GM23338 (cell line): ENCODE measurements around the gene KCNMA1. TPM values are rescaled to one million over a fixed set of nuclear protein-coding genes. Genes with fewer than 3 reads are reported as not detected.

Experiments
- ATAC-seq: fragments of 200-7000 bp; cut with Tn5 transposase; 3 replicates; pipeline ENCODE4 v1.9.1; 2020
- DNase-seq: peaks from one replicate; pipeline ENCODE4 v3.0.0-alpha.2; 2015; ENCODE audit warnings: low spot score
- H2AFZ ChIP-seq: fragments of 200-600 bp; sonication (generic); 2 replicates; pipeline ENCODE4 v1.8.0; 2016; ENCODE audit warnings: antibody characterized with exemption, mild to moderate bottlenecking, moderate library complexity
- H3F3A ChIP-seq: fragments of 200-600 bp; sonication (generic); replicated peaks from 2 replicates; pipeline ENCODE4 v1.8.0; 2017; ENCODE audit warnings: antibody characterized with exemption, mixed run types, low read depth
- H3K27ac ChIP-seq: fragments of 200-600 bp; sonication (generic); 2 replicates; pipeline ENCODE4 v1.6.1; 2016; ENCODE audit warnings: low read depth
- H3K27me3 ChIP-seq: fragments of 200-600 bp; sonication (generic); 2 replicates; pipeline ENCODE4 v1.8.0; 2016; ENCODE audit warnings: mild to moderate bottlenecking, mixed run types, moderate library complexity; ENCODE audit not compliant: insufficient read depth
- H3K36me3 ChIP-seq: fragments of 200-600 bp; sonication (generic); 2 replicates; pipeline ENCODE4 v1.8.0; 2016; ENCODE audit warnings: mild to moderate bottlenecking; ENCODE audit not compliant: insufficient read depth
- H3K4me1 ChIP-seq: fragments of 200-600 bp; sonication (generic); 2 replicates; pipeline ENCODE4 v1.8.0; 2016; ENCODE audit warnings: mild to moderate bottlenecking, moderate library complexity; ENCODE audit not compliant: insufficient read depth
- H3K4me2 ChIP-seq: fragments of 200-600 bp; sonication (generic); 2 replicates; pipeline ENCODE4 v1.7.1; 2017; ENCODE audit warnings: mixed run types
- H3K4me3 ChIP-seq: fragments of 200-600 bp; sonication (generic); 2 replicates; pipeline ENCODE4 v1.6.1; 2016; ENCODE audit warnings: mixed run types
- H3K79me2 ChIP-seq: fragments of 200-600 bp; sonication (generic); replicated peaks from 2 replicates; pipeline ENCODE4 v1.8.0; 2017; ENCODE audit warnings: mild to moderate bottlenecking; ENCODE audit not compliant: insufficient read depth
- H3K9me2 ChIP-seq: fragments of 200-600 bp; sonication (generic); 2 replicates; pipeline ENCODE4 v1.8.0; 2017; ENCODE audit not compliant: insufficient read depth
- H4K20me1 ChIP-seq: fragments of 200-600 bp; sonication (generic); replicated peaks from 2 replicates; pipeline ENCODE4 v1.8.0; 2017; ENCODE audit warnings: mild to moderate bottlenecking; ENCODE audit not compliant: insufficient read depth
- H3K27ac Mint-ChIP-seq: 2 replicates; pipeline ENCODE4 v1.8.0; 2020; ENCODE audit warnings: inconsistent platforms, mild to moderate bottlenecking, moderate library complexity, mixed read lengths
- H3K27me3 Mint-ChIP-seq: 3 replicates; pipeline ENCODE4 v1.8.0; 2022; ENCODE audit warnings: low read depth, mild to moderate bottlenecking, moderate library complexity, mixed read lengths, inconsistent platforms; ENCODE audit not compliant: insufficient read depth, poor library complexity
- H3K36me3 Mint-ChIP-seq: 3 replicates; pipeline ENCODE4 v1.8.0; 2021; ENCODE audit warnings: low read depth, mild to moderate bottlenecking, inconsistent platforms, moderate library complexity, mixed read lengths
- H3K4me1 Mint-ChIP-seq: 3 replicates; pipeline ENCODE4 v1.8.0; 2020; ENCODE audit warnings: mild to moderate bottlenecking, inconsistent platforms, mixed read lengths
- H3K4me3 Mint-ChIP-seq: 3 replicates; pipeline ENCODE4 v1.8.0; 2021; ENCODE audit warnings: moderate library complexity, mild to moderate bottlenecking, inconsistent platforms, mixed read lengths
- H3K9me3 Mint-ChIP-seq: 3 replicates; pipeline ENCODE4 v1.8.0; 2020; ENCODE audit warnings: moderate library complexity, mild to moderate bottlenecking, inconsistent platforms, mixed read lengths
- EZH2 ChIP-seq: fragments of 200-600 bp; sonication (generic); IDR thresholded peaks from one replicate; pipeline ENCODE4 v1.8.0; 2017; ENCODE audit warnings: antibody characterized with exemption, mild to moderate bottlenecking, low read depth; ENCODE audit not compliant: unreplicated experiment
- JUNB ChIP-seq: IDR thresholded peaks from one replicate; pipeline ENCODE4 v1.6.1; 2016; ENCODE audit warnings: antibody characterized with exemption; ENCODE audit not compliant: unreplicated experiment
- NANOG ChIP-seq: IDR thresholded peaks from 2 replicates; pipeline ENCODE4 v1.6.1; 2016; ENCODE audit warnings: antibody characterized with exemption, borderline replicate concordance
- STAT1 ChIP-seq: IDR thresholded peaks from one replicate; pipeline ENCODE4 v1.6.1; 2016; ENCODE audit warnings: antibody characterized with exemption; ENCODE audit not compliant: unreplicated experiment
- ZNF331 ChIP-seq: fragments of 250-450 bp; sonication (Bioruptor Pico); IDR thresholded peaks from 2 replicates; pipeline ENCODE4 v1.5.0; 2020; ENCODE audit warnings: low read depth, mild to moderate bottlenecking, moderate library complexity
- polyA plus RNA-seq: library from polyadenylated mRNA; unstranded; fragments of >200 nt; fragmentation: Nextera tagmentation; extraction: Ambion mirVana; gene quantifications from 2 replicates; pipeline ENCODE4 v1.2.1, GENCODE V29; 2016
- total RNA-seq: library from RNA; depleted of rRNA; stranded (reverse); fragments of >200 nt; shearing (Covaris generic); gene quantifications from 2 replicates; pipeline ENCODE4 v1.2.3, GENCODE V29; 2014
- TF ChIP-seq, protein P1 (sequence below): fragments of 250-450 bp; sonication (Bioruptor Pico); IDR thresholded peaks from 2 replicates; pipeline ENCODE4 v1.5.0; 2020; ENCODE audit warnings: mild to moderate bottlenecking, moderate library complexity
- TF ChIP-seq, protein P2 (sequence below): IDR thresholded peaks from 2 replicates; pipeline ENCODE4 v1.6.1; 2016; ENCODE audit warnings: antibody characterized with exemption
- TF ChIP-seq, protein P3 (sequence below): IDR thresholded peaks from one replicate; pipeline ENCODE4 v1.6.1; 2018; ENCODE audit warnings: antibody characterized with exemption; ENCODE audit not compliant: unreplicated experiment

KCNMA1 gene
- total and polyA plus RNA-seq, 2 experiments from 2014 or later: 8.2 to 9.0 TPM

DNA sequence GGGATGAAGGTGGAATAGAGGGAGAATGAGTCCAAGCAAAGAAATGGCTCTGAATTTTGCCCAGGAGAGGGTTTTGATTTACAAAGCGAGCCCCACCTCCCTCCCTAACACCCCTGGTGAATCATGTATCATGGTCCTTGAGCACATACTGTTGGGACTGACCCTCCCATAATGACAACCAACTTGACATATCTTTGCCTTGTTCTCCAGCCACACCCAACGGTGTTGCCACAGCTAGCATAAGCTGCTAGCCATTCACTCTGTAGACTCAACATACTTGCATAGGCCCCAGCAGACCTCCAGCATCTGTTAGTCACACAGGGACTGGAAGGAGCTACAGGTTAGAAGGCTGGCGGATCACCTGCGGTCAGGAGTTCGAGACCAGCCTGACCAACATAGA lies 538.5 kb downstream of the KCNMA1 start (continued):
- TF ChIP-seq, protein P1, sequence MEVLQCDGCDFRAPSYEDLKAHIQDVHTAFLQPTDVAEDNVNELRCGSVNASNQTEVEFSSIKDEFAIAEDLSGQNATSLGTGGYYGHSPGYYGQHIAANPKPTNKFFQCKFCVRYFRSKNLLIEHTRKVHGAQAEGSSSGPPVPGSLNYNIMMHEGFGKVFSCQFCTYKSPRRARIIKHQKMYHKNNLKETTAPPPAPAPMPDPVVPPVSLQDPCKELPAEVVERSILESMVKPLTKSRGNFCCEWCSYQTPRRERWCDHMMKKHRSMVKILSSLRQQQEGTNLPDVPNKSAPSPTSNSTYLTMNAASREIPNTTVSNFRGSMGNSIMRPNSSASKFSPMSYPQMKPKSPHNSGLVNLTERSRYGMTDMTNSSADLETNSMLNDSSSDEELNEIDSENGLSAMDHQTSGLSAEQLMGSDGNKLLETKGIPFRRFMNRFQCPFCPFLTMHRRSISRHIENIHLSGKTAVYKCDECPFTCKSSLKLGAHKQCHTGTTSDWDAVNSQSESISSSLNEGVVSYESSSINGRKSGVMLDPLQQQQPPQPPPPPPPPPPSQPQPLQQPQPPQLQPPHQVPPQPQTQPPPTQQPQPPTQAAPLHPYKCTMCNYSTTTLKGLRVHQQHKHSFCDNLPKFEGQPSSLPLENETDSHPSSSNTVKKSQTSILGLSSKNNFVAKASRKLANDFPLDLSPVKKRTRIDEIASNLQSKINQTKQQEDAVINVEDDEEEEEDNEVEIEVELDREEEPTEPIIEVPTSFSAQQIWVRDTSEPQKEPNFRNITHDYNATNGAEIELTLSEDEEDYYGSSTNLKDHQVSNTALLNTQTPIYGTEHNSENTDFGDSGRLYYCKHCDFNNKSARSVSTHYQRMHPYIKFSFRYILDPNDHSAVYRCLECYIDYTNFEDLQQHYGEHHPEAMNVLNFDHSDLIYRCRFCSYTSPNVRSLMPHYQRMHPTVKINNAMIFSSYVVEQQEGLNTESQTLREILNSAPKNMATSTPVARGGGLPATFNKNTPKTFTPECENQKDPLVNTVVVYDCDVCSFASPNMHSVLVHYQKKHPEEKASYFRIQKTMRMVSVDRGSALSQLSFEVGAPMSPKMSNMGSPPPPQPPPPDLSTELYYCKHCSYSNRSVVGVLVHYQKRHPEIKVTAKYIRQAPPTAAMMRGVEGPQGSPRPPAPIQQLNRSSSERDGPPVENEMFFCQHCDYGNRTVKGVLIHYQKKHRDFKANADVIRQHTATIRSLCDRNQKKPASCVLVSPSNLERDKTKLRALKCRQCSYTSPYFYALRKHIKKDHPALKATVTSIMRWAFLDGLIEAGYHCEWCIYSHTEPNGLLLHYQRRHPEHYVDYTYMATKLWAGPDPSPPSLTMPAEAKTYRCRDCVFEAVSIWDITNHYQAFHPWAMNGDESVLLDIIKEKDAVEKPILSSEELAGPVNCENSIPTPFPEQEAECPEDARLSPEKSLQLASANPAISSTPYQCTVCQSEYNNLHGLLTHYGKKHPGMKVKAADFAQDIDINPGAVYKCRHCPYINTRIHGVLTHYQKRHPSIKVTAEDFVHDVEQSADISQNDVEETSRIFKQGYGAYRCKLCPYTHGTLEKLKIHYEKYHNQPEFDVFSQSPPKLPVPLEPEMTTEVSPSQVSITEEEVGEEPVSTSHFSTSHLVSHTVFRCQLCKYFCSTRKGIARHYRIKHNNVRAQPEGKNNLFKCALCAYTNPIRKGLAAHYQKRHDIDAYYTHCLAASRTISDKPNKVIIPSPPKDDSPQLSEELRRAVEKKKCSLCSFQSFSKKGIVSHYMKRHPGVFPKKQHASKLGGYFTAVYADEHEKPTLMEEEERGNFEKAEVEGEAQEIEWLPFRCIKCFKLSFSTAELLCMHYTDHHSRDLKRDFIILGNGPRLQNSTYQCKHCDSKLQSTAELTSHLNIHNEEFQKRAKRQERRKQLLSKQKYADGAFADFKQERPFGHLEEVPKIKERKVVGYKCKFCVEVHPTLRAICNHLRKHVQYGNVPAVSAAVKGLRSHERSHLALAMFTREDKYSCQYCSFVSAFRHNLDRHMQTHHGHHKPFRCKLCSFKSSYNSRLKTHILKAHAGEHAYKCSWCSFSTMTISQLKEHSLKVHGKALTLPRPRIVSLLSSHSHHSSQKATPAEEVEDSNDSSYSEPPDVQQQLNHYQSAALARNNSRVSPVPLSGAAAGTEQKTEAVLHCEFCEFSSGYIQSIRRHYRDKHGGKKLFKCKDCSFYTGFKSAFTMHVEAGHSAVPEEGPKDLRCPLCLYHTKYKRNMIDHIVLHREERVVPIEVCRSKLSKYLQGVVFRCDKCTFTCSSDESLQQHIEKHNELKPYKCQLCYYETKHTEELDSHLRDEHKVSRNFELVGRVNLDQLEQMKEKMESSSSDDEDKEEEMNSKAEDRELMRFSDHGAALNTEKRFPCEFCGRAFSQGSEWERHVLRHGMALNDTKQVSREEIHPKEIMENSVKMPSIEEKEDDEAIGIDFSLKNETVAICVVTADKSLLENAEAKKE (CRISPR knock-in tag): no peak
- TF ChIP-seq, protein P2, sequence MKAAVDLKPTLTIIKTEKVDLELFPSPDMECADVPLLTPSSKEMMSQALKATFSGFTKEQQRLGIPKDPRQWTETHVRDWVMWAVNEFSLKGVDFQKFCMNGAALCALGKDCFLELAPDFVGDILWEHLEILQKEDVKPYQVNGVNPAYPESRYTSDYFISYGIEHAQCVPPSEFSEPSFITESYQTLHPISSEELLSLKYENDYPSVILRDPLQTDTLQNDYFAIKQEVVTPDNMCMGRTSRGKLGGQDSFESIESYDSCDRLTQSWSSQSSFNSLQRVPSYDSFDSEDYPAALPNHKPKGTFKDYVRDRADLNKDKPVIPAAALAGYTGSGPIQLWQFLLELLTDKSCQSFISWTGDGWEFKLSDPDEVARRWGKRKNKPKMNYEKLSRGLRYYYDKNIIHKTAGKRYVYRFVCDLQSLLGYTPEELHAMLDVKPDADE: no peak
- TF ChIP-seq JUNB (no peak), STAT1 (no peak), NANOG (no peak), EZH2 (no peak)

DNA sequence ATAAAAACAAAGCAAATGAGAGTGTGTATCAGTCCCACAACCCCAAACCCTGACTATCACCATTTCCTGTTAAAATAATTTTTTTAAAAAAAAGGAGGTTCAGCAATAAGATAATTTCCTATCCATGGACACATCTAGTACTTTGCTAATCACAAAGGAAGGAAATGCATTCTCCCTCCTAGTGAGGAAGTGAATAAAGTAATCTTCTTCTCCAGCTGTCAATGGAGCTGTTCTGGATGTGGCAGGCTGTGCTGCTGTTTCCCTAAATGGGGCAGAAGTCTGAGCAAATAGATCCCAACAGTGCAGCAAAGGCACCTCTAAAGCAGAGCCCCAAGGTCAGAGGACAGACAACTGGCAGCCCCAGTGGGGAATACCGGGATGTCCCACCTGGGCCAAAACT lies 540.0 kb downstream of the KCNMA1 start:
- H3K4me1 ChIP-seq: no peaks in the 10 kb centered on the region
- no peak overlapping the region for H2AFZ ChIP-seq
- H3K4me2 ChIP-seq: no peak overlapping the region
- H3F3A ChIP-seq: no peaks in the 10 kb centered on the region
- no peaks in the 10 kb centered on the region for H3K36me3 ChIP-seq
- DNase-seq (no peak), ATAC-seq (no peak)
- H3K27me3 ChIP-seq: no peaks in the 10 kb centered on the region
- Mint-ChIP-seq H3K4me1 (no peaks in the 10 kb centered on the region; the same call in 2 of the 3 replicates), H3K36me3 (no peaks in the 10 kb centered on the region), H3K9me3 (no peaks in the 10 kb centered on the region; the same call in 2 of the 3 replicates), H3K27me3 (peaks cover 2% of the 10 kb centered on the region), H3K4me3 (no peak overlapping the region), H3K27ac (no peak overlapping the region)
- no peak overlapping the region for H3K27ac ChIP-seq
- H3K9me2 ChIP-seq: peaks cover 3% of the 10 kb centered on the region; the same call in 1 of the 2 replicates
- no peaks in the 10 kb centered on the region for H4K20me1 ChIP-seq
- H3K79me2 ChIP-seq: no peaks in the 10 kb centered on the region
- H3K4me3 ChIP-seq: no peak overlapping the region
- TF ChIP-seq, protein P2: no peak
- TF ChIP-seq ZNF331 (CRISPR knock-in tag): no peak
- TF ChIP-seq, protein P3, sequence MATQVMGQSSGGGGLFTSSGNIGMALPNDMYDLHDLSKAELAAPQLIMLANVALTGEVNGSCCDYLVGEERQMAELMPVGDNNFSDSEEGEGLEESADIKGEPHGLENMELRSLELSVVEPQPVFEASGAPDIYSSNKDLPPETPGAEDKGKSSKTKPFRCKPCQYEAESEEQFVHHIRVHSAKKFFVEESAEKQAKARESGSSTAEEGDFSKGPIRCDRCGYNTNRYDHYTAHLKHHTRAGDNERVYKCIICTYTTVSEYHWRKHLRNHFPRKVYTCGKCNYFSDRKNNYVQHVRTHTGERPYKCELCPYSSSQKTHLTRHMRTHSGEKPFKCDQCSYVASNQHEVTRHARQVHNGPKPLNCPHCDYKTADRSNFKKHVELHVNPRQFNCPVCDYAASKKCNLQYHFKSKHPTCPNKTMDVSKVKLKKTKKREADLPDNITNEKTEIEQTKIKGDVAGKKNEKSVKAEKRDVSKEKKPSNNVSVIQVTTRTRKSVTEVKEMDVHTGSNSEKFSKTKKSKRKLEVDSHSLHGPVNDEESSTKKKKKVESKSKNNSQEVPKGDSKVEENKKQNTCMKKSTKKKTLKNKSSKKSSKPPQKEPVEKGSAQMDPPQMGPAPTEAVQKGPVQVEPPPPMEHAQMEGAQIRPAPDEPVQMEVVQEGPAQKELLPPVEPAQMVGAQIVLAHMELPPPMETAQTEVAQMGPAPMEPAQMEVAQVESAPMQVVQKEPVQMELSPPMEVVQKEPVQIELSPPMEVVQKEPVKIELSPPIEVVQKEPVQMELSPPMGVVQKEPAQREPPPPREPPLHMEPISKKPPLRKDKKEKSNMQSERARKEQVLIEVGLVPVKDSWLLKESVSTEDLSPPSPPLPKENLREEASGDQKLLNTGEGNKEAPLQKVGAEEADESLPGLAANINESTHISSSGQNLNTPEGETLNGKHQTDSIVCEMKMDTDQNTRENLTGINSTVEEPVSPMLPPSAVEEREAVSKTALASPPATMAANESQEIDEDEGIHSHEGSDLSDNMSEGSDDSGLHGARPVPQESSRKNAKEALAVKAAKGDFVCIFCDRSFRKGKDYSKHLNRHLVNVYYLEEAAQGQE: no peak
- no peak for TF ChIP-seq EZH2
- TF ChIP-seq STAT1: no peak
